ENCODE data around the gene PCA3.

DNA sequence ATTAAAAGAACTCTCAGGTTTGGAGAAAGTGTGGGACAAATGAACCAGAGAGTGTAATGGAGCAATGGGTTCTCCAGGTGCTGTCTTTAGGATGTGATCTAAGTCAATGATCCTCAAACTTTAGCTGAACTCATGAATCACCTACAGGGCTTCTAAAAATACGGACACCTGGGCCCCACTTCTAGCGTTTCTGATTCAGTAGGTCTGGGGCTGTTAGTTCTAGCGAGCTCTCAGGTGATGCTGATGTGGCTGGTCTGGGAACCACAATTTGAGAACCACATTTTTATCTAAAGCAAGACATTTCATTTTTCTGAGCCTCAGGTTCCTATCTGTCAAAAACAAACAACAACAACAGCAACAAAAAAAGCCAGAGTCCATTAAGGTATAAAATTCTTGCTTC, 35.1 kb upstream of the PCA3 start:
- TF ChIP-seq POLR2A (IDR thresholded peaks at IDR 0.05; ENCODE audit: borderline replicate concordance, extremely low read depth, insufficient read depth, insufficient read length) (no peak), MAX (IDR thresholded peaks at IDR 0.05) (no peak)
